Tibial nerve (tissue), 4 donors: ENCODE data around the gene TIMM21.

Source experiments
- CTCF ChIP-seq, 5 experiments: fragments of 200-600 bp in 3 of 5; fragments of 450-650 bp in 2 of 5; sonication (generic) in 3 of 5; IDR thresholded peaks; one replicate each; pipeline ENCODE4 v1.5.1; 2016 to 2019; ENCODE audit warnings: antibody characterized with exemption in 5 of 5, mild to moderate bottlenecking in 3 of 5, moderate library complexity in 2 of 5
- EP300 ChIP-seq, 2 donors: sonication (generic); formaldehyde crosslinking; IDR thresholded peaks; one replicate each; pipeline ENCODE4 v1.6.1; 2017; ENCODE audit warnings: antibody characterized with exemption in 2 of 2, mild to moderate bottlenecking in 1 of 2
- POLR2A ChIP-seq, 2 donors: fragments of 450-650 bp; IDR thresholded peaks; one replicate each; pipeline ENCODE4 v1.6.1; 2017; ENCODE audit warnings: antibody characterized with exemption in 2 of 2, mild to moderate bottlenecking in 2 of 2, moderate library complexity in 2 of 2

- no peak for TF ChIP-seq POLR2A (IDR thresholded peaks at IDR 0.05)
- TF ChIP-seq CTCF (IDR thresholded peaks at IDR 0.05): no peak
- TF ChIP-seq EP300 (IDR thresholded peaks at IDR 0.05): no peak
Measured at GRCh38 chr18:74146756-74147155, 1.6 kb upstream of the TIMM21 start.
